HEK293 (cell line): ENCODE measurements around the gene RAB6A.

ENCODE experiments used
- CTCF ChIA-PET: fragments of 350-600 bp; formaldehyde crosslinking; extraction: SDS; loops from one replicate; lab custom pipeline; 2021; ENCODE audit warnings: antibody characterized with exemption; lab: Yijun Ruan, JAX
- POLR2A ChIA-PET: fragments of 300-600 bp; formaldehyde crosslinking; extraction: SDS; loops from one replicate; lab custom pipeline; 2020; ENCODE audit warnings: antibody characterized with exemption, inconsistent platforms; lab: Yijun Ruan, JAX
- H3K27ac ChIP-seq: fragments of 200-500 bp; sonication (Bioruptor generic); 2 replicates; pipeline ENCODE4 v1.5.1; 2014; ENCODE audit warnings: low read depth, low read length, control low read depth, inconsistent platforms; ENCODE audit errors: extremely low read depth
- H3K36me3 ChIP-seq, 2 experiments: fragments of 200-500 bp in 1 of 2; sonication (Bioruptor generic) in 1 of 2; 1 replicate in 1 of 2; 2 replicates in 1 of 2; pipeline ENCODE4 v1.5.1; 2014 to 2017; ENCODE audit warnings: inconsistent platforms in 2 of 2, low read length in 2 of 2; ENCODE audit not compliant: control insufficient read depth in 2 of 2, insufficient read depth in 1 of 2
- H3K4me1 ChIP-seq: fragments of 200-500 bp; sonication (Bioruptor generic); 2 replicates; pipeline ENCODE4 v1.5.1; 2014; ENCODE audit warnings: mild to moderate bottlenecking, low read length, inconsistent platforms; ENCODE audit not compliant: control insufficient read depth, insufficient read depth
- H3K4me3 ChIP-seq: 2 replicates; pipeline ENCODE4 v1.5.1; 2011; ENCODE audit warnings: low read depth, mild to moderate bottlenecking, control low read depth, low read length, moderate library complexity
- H3K9me3 ChIP-seq: fragments of 200-500 bp; sonication (Bioruptor generic); 2 replicates; pipeline ENCODE4 v1.5.1; 2014; ENCODE audit warnings: low read depth, low read length, inconsistent platforms; ENCODE audit not compliant: control insufficient read depth, insufficient read depth
- BCL6B ChIP-seq: fragments of 450-650 bp; formaldehyde crosslinking; IDR thresholded peaks from 2 replicates; pipeline ENCODE4 v1.5.1; 2017; ENCODE audit warnings: missing biosample characterization, missing genetic modification characterization
- HOXD13 ChIP-seq: sonication (generic); formaldehyde crosslinking; IDR thresholded peaks from 2 replicates; pipeline ENCODE4 v1.8.0; 2022; ENCODE audit warnings: missing genetic modification reagents, borderline replicate concordance
- IKZF3 ChIP-seq: fragments of 450-650 bp; IDR thresholded peaks from 2 replicates; pipeline ENCODE4 v1.5.0; 2018; ENCODE audit warnings: missing biosample characterization, mild to moderate bottlenecking, missing genetic modification characterization, moderate library complexity
- KLF7 ChIP-seq: fragments of 450-650 bp; formaldehyde crosslinking; IDR thresholded peaks from 2 replicates; pipeline ENCODE4 v1.5.1; 2016; ENCODE audit warnings: missing biosample characterization, missing genetic modification characterization, borderline replicate concordance
- OSR2 ChIP-seq: fragments of 450-650 bp; formaldehyde crosslinking; IDR thresholded peaks from 2 replicates; pipeline ENCODE4 v1.5.1; 2016; ENCODE audit warnings: missing biosample characterization, missing genetic modification characterization
- PATZ1 ChIP-seq: fragments of 450-650 bp; formaldehyde crosslinking; IDR thresholded peaks from 2 replicates; pipeline ENCODE4 v1.5.1; 2016; ENCODE audit warnings: missing biosample characterization, missing genetic modification characterization
- PRDM10 ChIP-seq: fragments of 450-650 bp; formaldehyde crosslinking; IDR thresholded peaks from 2 replicates; pipeline ENCODE4 v1.5.1; 2016; ENCODE audit warnings: missing biosample characterization, missing genetic modification characterization
- SCRT2 ChIP-seq: fragments of 450-650 bp; formaldehyde crosslinking; IDR thresholded peaks from 2 replicates; pipeline ENCODE4 v1.5.1; 2016; ENCODE audit warnings: missing biosample characterization, missing genetic modification characterization
- ZBTB17 ChIP-seq: fragments of 450-650 bp; formaldehyde crosslinking; IDR thresholded peaks from 2 replicates; pipeline ENCODE4 v1.5.1; 2016; ENCODE audit warnings: missing biosample characterization, missing genetic modification characterization
- ZBTB20 ChIP-seq: fragments of 450-650 bp; formaldehyde crosslinking; IDR thresholded peaks from 2 replicates; pipeline ENCODE4 v1.5.1; 2016; ENCODE audit warnings: missing biosample characterization, missing genetic modification characterization
- ZBTB6 ChIP-seq: fragments of 450-650 bp; formaldehyde crosslinking; IDR thresholded peaks from 2 replicates; pipeline ENCODE4 v1.5.1; 2017; ENCODE audit warnings: missing biosample characterization, missing genetic modification characterization
- ZEB2 ChIP-seq: fragments of 450-650 bp; formaldehyde crosslinking; IDR thresholded peaks from 2 replicates; pipeline ENCODE4 v1.5.1; 2016; ENCODE audit warnings: missing biosample characterization, missing genetic modification characterization
- ZIC2 ChIP-seq: fragments of 450-650 bp; formaldehyde crosslinking; IDR thresholded peaks from 2 replicates; pipeline ENCODE4 v1.5.1; 2016; ENCODE audit warnings: missing biosample characterization, missing genetic modification characterization
- ZNF398 ChIP-seq: fragments of 450-650 bp; formaldehyde crosslinking; IDR thresholded peaks from 2 replicates; pipeline ENCODE4 v1.5.1; 2017; ENCODE audit warnings: missing biosample characterization, missing genetic modification characterization
- ZNF433 ChIP-seq: fragments of 450-650 bp; formaldehyde crosslinking; IDR thresholded peaks from 2 replicates; pipeline ENCODE4 v1.5.1; 2016; ENCODE audit warnings: missing biosample characterization, missing genetic modification characterization, low read depth
- ZNF449 ChIP-seq: fragments of 450-650 bp; formaldehyde crosslinking; IDR thresholded peaks from 2 replicates; pipeline ENCODE4 v1.5.1; 2017; ENCODE audit warnings: missing biosample characterization, mild to moderate bottlenecking, missing genetic modification characterization, moderate library complexity
- ZNF747 ChIP-seq: fragments of 450-650 bp; formaldehyde crosslinking; IDR thresholded peaks from 2 replicates; pipeline ENCODE4 v1.5.1; 2016; ENCODE audit warnings: missing biosample characterization, missing genetic modification characterization

RAB6A gene

GRCh38 chr11:73784080-73784634, 23.3 kb upstream of the RAB6A start:
- peak overlapping the region; percentile 39; the same call in 1 of the 2 replicates for H3K27ac ChIP-seq
- CTCF ChIA-PET = interaction anchor here (0.8 to 1.3 kb wide), 2 partner anchors 159 to 195 kb away, joined by 3 read pairs; no protein-coding TSS in a partner anchor

More at GRCh38 chr11:73784080-73784634, 23.3 kb upstream of the RAB6A start:
- H3K4me3 ChIP-seq = no peak overlapping the region
- POLR2A ChIA-PET = interaction anchor here (1.2 kb wide), 1 partner anchor 23 kb away, joined by 4 read pairs; the partner anchor contains the start of gene RAB6A
- no peaks in the 10 kb centered on the region for H3K36me3 ChIP-seq
- peak; percentile 57; the same call in 1 of the 2 replicates for TF ChIP-seq PATZ1 (tag by site-specific recombination)
- peak; percentile 81 for TF ChIP-seq IKZF3 (tag by site-specific recombination)
- peak; percentile 67; the same call in 1 of the 2 replicates for TF ChIP-seq HOXD13 (CRISPR knock-in tag)
- TF ChIP-seq SCRT2 (tag by site-specific recombination) = peak; percentile 75
- no peak for TF ChIP-seq ZNF433 (tag by site-specific recombination)
- no peak for TF ChIP-seq ZBTB6
- TF ChIP-seq PRDM10 = peak; percentile 46; the same call in 1 of the 2 replicates
- TF ChIP-seq ZNF449 (tag by site-specific recombination) = peak; percentile 98
- TF ChIP-seq ZNF747 = no peak
- peak; percentile 26; the same call in 1 of the 2 replicates for TF ChIP-seq ZBTB20 (tag by site-specific recombination)
- 0 out of 2 replicates have a peak, but pooled peaks have one; percentile 22 for TF ChIP-seq ZNF398 (tag by site-specific recombination)
- peak; percentile 73 for TF ChIP-seq ZBTB17 (tag by site-specific recombination)
- TF ChIP-seq KLF7 (tag by site-specific recombination) = no peak
- peak; percentile 61 for TF ChIP-seq ZIC2 (tag by site-specific recombination)
- peak; percentile 46; the same call in 1 of the 2 replicates for TF ChIP-seq BCL6B (tag by site-specific recombination)
- peak; percentile 81 for TF ChIP-seq ZEB2 (tag by site-specific recombination)
- TF ChIP-seq OSR2 (tag by site-specific recombination) = peak; percentile 20; the same call in 1 of the 2 replicates
- no peaks in the 10 kb centered on the region for H3K9me3 ChIP-seq
- H3K4me1 ChIP-seq = no peaks in the 10 kb centered on the region
